Transverse colon (tissue), 3 donors: ENCODE data around the gene ABCC10.

Experiments used
- CTCF ChIP-seq, 5 experiments: fragments of 200-600 bp in 3 of 5; fragments of 450-650 bp in 2 of 5; sonication (generic) in 3 of 5; IDR thresholded peaks; 1 replicate in 2 of 5; 2 replicates in 3 of 5; pipeline ENCODE4 v1.5.1; 2016 to 2017; ENCODE audit warnings: antibody characterized with exemption in 5 of 5, inconsistent platforms in 3 of 5, mild to moderate bottlenecking in 2 of 5, moderate library complexity in 1 of 5
- POLR2A ChIP-seq: fragments of 450-650 bp; IDR thresholded peaks from one replicate; pipeline ENCODE4 v1.6.1; 2016; ENCODE audit warnings: antibody characterized with exemption, mild to moderate bottlenecking, moderate library complexity

- TF ChIP-seq CTCF (IDR thresholded peaks at IDR 0.05) = no peak
- no peak for TF ChIP-seq POLR2A
Observed at GRCh38 chr6:43394982-43395381, 32.4 kb upstream of the ABCC10 start.
